GM04504 (cell line): Measurements from ENCODE around the gene PDLIM5.
A peak's percentile ranks its signal among the peaks of the same experiment; 100 is the strongest.
"Not testable (repeated sequence)": the region's sequence is repeated elsewhere in the genome, so short reads cannot be mapped to it uniquely, and the experiment has no call there.

Source experiments
- DNase-seq: peaks from one replicate; pipeline ENCODE4 v3.0.0-alpha.2; 2012; ENCODE audit warnings: low read depth

PDLIM5 gene

DNA sequence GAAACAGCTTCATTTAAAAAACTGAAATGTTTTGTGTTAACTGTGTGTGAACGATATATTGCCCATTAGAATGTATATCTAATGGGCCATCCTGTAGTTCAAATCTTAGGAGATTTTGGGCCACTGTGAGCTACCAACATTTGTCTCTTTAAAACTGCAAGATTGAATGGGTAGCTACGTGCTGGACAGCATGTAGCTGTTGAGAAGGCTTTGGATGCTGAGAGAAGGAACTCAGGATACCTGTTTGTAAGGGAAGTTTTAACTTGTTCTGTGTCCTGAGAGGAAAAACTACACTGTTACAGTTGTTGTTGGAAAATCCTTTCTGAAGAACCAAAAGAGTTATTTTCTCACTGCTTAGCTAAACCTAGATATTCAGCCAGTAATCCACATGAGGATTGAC lies 45.9 kb downstream of the PDLIM5 start:
- DNase-seq = no peak

- no peak for DNase-seq
These were observed 46.8 kb downstream of the PDLIM5 start for GRCh38 chr4:94498502-94498901.

- DNase-seq = no peak
These were observed 48.9 kb downstream of the PDLIM5 start for GRCh38 chr4:94500685-94501084.

GRCh38 chr4:94504545-94504944 lies 52.8 kb downstream of the PDLIM5 start:
- DNase-seq = peak; percentile 68

DNA sequence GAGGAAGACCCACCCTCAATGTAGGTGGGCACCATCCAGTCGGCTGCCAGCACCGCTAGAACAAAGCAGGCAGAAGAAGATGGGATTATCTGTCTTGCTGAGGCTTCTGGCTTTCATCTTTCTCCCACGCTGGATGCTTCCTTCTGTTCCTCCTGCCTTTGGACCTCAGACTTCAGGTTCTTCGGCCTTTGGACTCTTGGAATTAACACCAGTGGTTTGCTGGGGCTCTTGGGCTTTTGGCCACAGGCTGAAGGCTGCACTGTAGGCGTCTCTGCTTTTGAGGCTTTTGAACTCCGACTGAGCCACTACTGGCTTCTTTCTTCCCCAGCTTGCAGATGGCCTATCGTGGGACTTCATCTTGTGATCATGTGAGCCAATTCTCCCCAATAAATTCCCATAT lies 55.1 kb downstream of the PDLIM5 start:
- DNase-seq = no peak

DNA sequence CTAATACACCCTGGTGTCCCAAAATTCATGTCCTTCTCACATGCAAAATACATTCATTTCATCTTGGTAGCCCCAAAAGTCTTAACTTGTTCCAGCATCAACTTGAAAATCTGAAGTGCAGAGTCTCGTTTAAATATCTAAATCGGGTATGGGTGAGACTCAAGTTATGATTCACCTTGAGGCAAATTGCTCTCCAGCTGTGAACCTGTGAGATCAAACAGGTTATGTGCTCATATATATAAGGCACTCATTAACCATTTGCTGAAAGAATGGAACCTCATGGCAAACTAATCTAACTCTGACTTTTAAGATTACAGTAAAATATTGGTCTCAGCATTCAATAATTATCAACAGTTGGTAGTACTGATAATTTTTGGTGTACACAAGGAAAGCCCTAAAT lies 55.5 kb downstream of the PDLIM5 start:
- DNase-seq = no peak

GRCh38 chr4:94507708-94508107 lies 56.0 kb downstream of the PDLIM5 start:
- peak; percentile 78 for DNase-seq

DNA sequence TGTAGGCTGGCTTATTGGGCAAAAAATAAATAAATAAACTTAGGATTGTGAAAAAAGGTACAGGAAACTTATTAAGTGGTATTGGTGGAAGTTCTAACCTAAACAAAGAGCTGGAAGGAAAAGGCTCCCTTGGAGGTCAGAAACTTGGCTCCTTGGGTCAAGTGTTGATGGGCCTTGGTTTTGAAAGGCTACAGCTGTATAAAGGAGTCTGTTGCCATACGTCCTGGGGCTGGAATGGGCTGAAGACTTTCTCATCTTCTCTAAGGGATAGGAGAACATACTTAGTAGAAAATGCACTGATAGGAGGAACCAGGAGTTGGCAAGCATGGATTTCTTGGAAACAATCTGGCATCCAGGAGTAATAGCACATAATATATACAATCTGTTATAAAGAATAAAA lies 56.6 kb downstream of the PDLIM5 start:
- no peak for DNase-seq

GRCh38 chr4:94508806-94509205 lies 57.1 kb downstream of the PDLIM5 start:
- no peak for DNase-seq

DNA sequence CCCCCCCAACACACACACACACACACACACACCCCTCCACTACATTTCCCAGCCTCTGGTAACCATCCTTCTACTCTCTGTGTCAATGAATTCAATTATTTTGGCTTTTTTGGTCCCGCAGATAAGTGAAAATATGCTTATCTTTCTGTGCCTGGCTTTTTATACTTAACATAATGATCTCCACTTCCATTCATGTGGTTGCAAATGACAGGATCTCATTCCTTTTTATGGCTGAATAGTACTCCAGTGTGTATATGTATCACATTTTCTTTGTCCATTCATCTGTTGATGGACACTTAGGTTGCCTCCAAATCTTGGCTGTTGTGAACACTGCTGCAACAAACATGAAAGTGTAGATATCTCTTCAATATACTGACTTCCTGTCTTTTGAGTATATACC lies 59.8 kb downstream of the PDLIM5 start:
- DNase-seq = no peak

DNA sequence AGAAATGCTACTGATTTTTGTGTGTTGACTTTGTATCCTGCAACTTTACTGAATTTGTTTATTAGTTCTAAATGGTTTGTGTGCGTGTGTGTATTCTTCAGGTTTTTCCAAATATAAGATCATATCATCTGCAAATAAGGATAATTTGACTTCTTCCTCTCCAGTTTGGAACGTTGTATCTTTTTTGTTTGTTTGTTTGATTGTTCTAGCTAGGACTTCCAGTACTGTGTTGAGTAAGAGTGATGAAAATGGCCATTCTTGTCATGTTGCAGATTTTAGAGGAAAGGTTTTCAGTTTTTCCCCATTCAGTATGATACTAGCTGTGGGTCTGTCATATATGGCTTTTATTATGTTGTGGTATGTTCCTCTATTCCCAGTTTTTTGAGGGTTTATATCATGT lies 61.8 kb downstream of the PDLIM5 start:
- DNase-seq = not testable (repeated sequence)

- DNase-seq = no peak
These were observed 63.6 kb downstream of the PDLIM5 start for GRCh38 chr4:94515365-94515764.

- DNase-seq = peak; percentile 35
These were observed 64.3 kb downstream of the PDLIM5 start for GRCh38 chr4:94516067-94516466.

DNA sequence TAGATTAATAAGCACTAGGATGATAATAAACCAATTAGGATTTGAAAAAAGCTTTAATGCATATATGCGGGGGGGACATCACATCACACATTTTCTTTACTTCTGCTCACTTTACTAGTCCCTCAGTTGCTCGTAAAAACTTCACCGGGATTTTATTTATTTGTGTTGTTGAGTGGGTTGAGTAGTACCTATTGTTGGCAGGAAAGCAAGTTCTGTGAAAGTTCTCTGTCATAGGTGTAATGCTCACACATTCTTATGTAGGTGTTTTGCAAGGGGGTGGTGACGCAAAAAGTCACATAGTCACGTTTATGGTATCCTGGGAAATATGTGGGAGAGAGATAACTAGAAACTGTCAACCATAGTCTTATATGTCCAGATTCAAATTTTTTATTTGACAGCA lies 65.3 kb downstream of the PDLIM5 start:
- no peak for DNase-seq

DNA sequence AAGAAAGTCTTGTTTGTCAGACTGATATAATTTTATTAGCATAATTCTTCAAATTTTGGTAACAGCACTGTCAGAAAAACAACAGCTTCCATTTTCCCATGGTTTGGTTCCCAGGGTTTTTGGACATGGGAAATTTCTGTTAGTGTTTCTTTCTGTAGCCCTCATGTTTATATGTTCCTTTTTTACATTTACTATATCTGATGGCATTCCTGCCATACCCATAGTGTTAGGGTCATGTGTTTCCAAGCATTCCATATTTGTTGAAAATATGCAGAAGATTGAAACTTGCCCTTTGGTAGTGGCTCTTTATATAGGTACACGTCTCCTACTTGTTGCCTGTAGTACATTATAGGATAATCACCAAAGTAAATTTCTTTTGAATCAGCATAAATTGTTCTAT lies 65.8 kb downstream of the PDLIM5 start:
- no peak for DNase-seq

GRCh38 chr4:94519019-94519418 lies 67.3 kb downstream of the PDLIM5 start:
- DNase-seq = no peak

DNA sequence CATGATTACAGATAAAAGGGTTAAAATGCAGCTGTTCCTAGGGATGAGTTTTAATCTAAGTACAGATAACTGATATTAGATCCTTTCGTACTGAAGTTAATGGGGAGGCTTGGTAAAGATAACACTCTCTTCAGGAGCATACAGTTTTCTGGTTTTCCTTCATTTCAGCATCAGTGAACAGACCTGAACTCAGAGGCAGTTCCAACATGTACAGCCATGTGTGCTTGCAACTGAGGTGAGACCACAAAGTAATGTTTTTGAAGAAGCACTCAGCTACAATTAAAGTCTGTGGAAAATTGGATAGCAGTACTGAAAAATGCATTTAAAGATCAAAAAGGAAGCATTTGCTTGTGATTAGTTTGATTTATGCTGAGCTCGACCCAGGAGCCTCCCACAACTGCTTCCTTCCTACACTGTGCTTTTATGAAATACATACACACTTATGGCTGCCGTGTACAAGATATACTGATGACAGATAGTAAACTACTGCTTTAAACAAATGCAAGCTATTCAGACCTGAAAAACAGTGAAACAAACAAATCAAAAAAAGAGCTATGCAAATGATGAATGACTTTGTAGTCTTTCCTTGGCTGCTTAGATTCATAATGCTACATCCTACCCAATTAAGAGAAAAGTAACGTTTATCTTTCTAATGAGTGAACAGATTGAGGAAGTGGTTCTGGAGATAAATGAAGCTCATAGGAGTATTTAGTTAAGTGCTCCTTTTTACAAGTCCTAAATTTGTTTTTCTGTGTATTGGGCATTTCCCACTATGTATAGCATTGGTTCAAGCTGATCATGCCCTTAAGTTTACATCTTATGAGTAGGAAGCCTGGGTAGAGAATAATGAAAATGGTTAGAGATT lies 68.4 kb downstream of the PDLIM5 start:
- no peak for DNase-seq

DNA sequence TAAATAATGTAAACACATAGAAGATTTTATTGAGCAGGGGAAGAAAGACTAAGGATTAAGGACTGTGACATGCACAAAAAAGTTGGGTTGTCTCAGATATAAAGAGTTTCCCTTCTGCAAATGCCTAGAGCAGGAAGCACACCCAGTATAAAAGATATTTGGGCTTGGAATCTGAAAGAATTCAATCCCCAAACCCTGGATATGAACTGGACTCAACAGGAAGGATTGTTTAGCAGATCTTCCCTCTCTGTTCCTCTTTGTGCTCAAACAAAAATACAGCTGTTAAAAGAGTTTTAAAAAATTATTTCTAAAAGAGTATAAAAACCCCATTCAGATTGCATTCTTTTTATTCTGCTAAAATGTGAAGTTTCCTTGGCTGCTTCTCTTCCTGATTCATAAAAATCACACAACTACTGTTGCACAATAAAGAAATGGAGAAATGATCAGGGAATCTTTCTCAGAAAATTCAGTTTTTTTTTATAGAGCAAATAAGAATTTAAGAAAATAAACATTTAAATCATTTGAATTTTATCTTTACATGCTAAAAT lies 71.4 kb downstream of the PDLIM5 start:
- no peak for DNase-seq

DNA sequence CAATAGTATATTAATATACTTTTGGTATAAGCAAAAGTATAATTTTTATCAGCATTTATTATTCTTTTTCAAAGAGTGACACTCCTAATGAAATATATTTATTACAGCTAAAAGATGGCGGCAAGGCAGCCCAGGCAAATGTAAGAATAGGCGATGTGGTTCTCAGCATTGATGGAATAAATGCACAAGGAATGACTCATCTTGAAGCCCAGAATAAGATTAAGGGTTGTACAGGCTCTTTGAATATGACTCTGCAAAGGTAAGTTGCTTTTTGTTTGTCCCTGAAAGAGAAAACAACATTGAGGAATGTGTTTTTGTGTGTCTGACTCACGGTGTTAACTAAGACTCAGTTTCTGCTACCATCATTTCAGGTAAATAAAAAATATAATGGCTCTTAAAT lies 71.9 kb downstream of the PDLIM5 start:
- no peak for DNase-seq

DNA sequence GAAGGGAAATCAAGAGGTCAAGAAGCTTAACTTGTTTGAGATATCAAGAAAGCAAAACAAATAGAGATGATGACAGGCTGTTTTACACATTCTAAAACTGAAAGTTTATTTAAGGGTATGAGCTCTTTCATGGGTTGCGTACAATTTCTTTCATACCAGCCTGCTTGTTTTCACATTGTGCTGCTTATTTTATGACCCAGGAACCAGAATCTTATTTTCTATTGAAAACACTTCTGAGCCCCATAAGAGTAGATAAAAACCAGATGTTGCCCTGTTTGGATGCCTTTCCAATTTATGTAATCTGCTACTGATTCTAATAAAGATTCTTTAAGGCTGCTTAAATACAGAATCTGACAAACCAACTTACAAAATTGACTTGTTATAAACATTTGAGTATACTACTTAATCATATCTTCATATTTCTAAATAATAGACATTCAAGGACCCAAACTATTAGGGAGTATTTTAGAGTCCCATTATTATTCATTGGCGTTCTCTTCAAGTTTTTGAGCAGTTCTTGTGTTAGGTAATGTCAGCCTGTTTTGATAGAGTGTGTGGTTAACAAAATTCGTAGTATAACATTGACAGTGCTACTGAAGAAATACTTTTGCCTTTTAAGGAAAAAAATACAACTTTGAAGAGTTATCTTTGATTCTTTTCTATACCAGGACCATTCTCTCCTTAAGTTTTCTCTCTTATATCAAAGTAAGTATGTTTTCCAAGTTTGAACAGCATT lies 74.4 kb downstream of the PDLIM5 start:
- DNase-seq = peak; percentile 40

- DNase-seq = no peak
These were observed 76.0 kb downstream of the PDLIM5 start for GRCh38 chr4:94527556-94528233.

GRCh38 chr4:94528792-94529451 lies 77.2 kb downstream of the PDLIM5 start:
- no peak for DNase-seq
